Esophagus squamous epithelium (tissue), 5 donors: Measurements from ENCODE around the gene FAM181B. TPM values are rescaled to one million over a fixed set of nuclear protein-coding genes. Genes with fewer than 3 reads are reported as not detected.

Source experiments
- DNase-seq: peaks from one replicate; lab custom pipeline; 2025; lab: John Stamatoyannopoulos, UW
- H3K27ac ChIP-seq, 4 donors: fragments of 200-600 bp; sonication (generic); one replicate each; pipeline ENCODE4 v1.5.1; 2016 to 2019; ENCODE audit warnings: mild to moderate bottlenecking in 1 of 4
- H3K27me3 ChIP-seq, 4 donors: fragments of 200-600 bp; sonication (generic); 1 replicate in 3 of 4; 2 replicates in 1 of 4; pipeline versions ENCODE4 v1.5.1 to v1.6.0; 2017 to 2021; ENCODE audit warnings: antibody characterized with exemption in 1 of 4
- H3K36me3 ChIP-seq, 3 donors: fragments of 200-600 bp; sonication (generic); one replicate each; pipeline ENCODE4 v1.5.1; 2016 to 2019
- H3K4me1 ChIP-seq, 3 donors: fragments of 200-600 bp; sonication (generic); one replicate each; pipeline ENCODE4 v1.5.1; 2017 to 2019
- H3K4me3 ChIP-seq, 4 donors: fragments of 200-600 bp; sonication (generic); 1 replicate in 3 of 4; 2 replicates in 1 of 4; pipeline ENCODE4 v1.5.1; 2016 to 2019; ENCODE audit warnings: mild to moderate bottlenecking in 2 of 4, moderate library complexity in 1 of 4
- H3K9me3 ChIP-seq, 3 donors: fragments of 200-600 bp; sonication (generic); one replicate each; pipeline ENCODE4 v1.5.1; 2016 to 2019
- CTCF ChIP-seq, 6 experiments: fragments of 450-650 bp in 4 of 6; fragments of 200-600 bp in 2 of 6; sonication (generic) in 2 of 6; IDR thresholded peaks; one replicate each; pipeline ENCODE4 v1.5.1; 2016 to 2019; ENCODE audit warnings: antibody characterized with exemption in 6 of 6, mild to moderate bottlenecking in 4 of 6, moderate library complexity in 4 of 6
- POLR2A ChIP-seq, 4 donors: fragments of 450-650 bp; IDR thresholded peaks; one replicate each; pipeline ENCODE4 v1.6.1; 2017; ENCODE audit warnings: antibody characterized with exemption in 4 of 4, mild to moderate bottlenecking in 4 of 4, moderate library complexity in 3 of 4
- WGBS, 2 donors: methylation state at CpG; one replicate each; pipeline ENCODE4 v1.1.5; 2018; 5-methylcytosine and 5-hydroxymethylcytosine counted together
- intact Hi-C: fragments of 100-400 bp; cut with DNase I; formaldehyde crosslinking; loops from one replicate; pipeline ENCODE4 v1.15.0; 2022
- total RNA-seq, 4 donors: library from RNA; depleted of rRNA; stranded (reverse); fragments of >200 nt; gene quantifications; one replicate each; pipeline ENCODE4 v1.1.0, GENCODE V29; 2016
- donor health status: DM: yes; HTN: yes; CAD: no.

FAM181B gene
- total RNA-seq, 4 donors from 2014 or later = 0.13 to 0.57 (median 0.34) TPM

- H3K4me1 ChIP-seq = peaks cover 0 to 13% (median 3%) of the 10 kb centered on the region in 3 donors
- 69 to 70% methylated on average over 13 to 14 of the region's 14 CpGs for WGBS, 2 donors
- no peak for DNase-seq
- H3K27ac ChIP-seq = no peak overlapping the region
- H3K4me3 ChIP-seq = no peak overlapping the region
- no peaks in the 10 kb centered on the region for H3K36me3 ChIP-seq
- intact Hi-C loops = no loop called here
- H3K9me3 ChIP-seq = no peaks in the 10 kb centered on the region
- H3K27me3 ChIP-seq = peaks cover 0 to 6% (median 0%) of the 10 kb centered on the region in 4 donors
- TF ChIP-seq POLR2A (IDR thresholded peaks at IDR 0.05) = no peak
- TF ChIP-seq CTCF (IDR thresholded peaks at IDR 0.05) = no peak
These were observed 19.1 kb downstream of the FAM181B start for GRCh38 chr11:82714346-82715174.

DNA sequence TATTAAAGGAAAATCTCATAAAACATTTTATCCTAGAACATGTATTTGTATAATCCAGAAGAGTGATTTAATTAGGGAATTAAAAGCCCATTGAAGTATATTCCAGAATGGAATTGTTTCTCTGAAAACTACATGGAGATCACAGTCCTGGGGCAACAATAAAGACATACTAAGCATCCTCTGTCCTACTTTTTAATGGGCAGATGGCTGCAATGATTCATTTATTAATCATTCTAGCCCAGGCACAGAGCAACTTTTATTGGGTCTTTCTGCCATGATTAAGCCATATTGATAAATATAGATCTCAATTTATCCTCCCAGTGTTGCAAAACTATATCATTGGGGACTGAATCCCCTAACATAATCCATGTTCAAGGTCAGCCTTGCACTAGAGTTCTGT, 22.0 kb downstream of the FAM181B start:
- H3K4me3 ChIP-seq = no peak overlapping the region
- no peak for DNase-seq
- H3K36me3 ChIP-seq = no peaks in the 10 kb centered on the region
- no peak for TF ChIP-seq CTCF (IDR thresholded peaks at IDR 0.05)
- no peak for TF ChIP-seq POLR2A (IDR thresholded peaks at IDR 0.05)
- no peaks in the 10 kb centered on the region for H3K4me1 ChIP-seq
- intact Hi-C loops = no loop called here
- no peak overlapping the region for H3K27ac ChIP-seq
- H3K27me3 ChIP-seq = peaks cover 0 to 6% (median 0%) of the 10 kb centered on the region in 4 donors
- no peaks in the 10 kb centered on the region for H3K9me3 ChIP-seq

GRCh38 chr11:82703796-82704195, 29.9 kb downstream of the FAM181B start:
- Histone ChIP-seq H3K4me3 (no peak overlapping the region), H3K27ac (no peak overlapping the region), H3K4me1 (no peaks in the 10 kb centered on the region), H3K9me3 (no peaks in the 10 kb centered on the region), H3K27me3 (no peaks in the 10 kb centered on the region), H3K36me3 (no peaks in the 10 kb centered on the region)
- TF ChIP-seq CTCF (IDR thresholded peaks at IDR 0.05) = no peak
- TF ChIP-seq POLR2A (IDR thresholded peaks at IDR 0.05) = no peak
- WGBS, 2 donors = 84 to 90% methylated on average over 5 of the region's 5 CpGs
- intact Hi-C loops = no loop called here
- DNase-seq = no peak

- intact Hi-C loops = no loop called here
- DNase-seq = no peak
- no peaks in the 10 kb centered on the region for H3K27me3 ChIP-seq
- H3K4me3 ChIP-seq = no peak overlapping the region
- TF ChIP-seq POLR2A (IDR thresholded peaks at IDR 0.05) (no peak), CTCF (IDR thresholded peaks at IDR 0.05) (no peak)
- H3K4me1 ChIP-seq = no peaks in the 10 kb centered on the region
- H3K36me3 ChIP-seq = no peaks in the 10 kb centered on the region
- 78 to 84% methylated on average over 2 of the region's 2 CpGs for WGBS, 2 donors
- H3K27ac ChIP-seq = no peak overlapping the region
- no peaks in the 10 kb centered on the region for H3K9me3 ChIP-seq
These were observed 30.4 kb downstream of the FAM181B start for GRCh38 chr11:82703226-82703625.

GRCh38 chr11:82701847-82702520, 31.7 kb downstream of the FAM181B start:
- TF ChIP-seq POLR2A (IDR thresholded peaks at IDR 0.05) (no peak), CTCF (IDR thresholded peaks at IDR 0.05) (peak in 5 of 6 experiments; percentile 25 to 57 (median 30))
- H3K4me1 ChIP-seq = no peaks in the 10 kb centered on the region
- WGBS, 2 donors = 42 to 56% methylated on average over 5 to 7 of the region's 7 CpGs
- intact Hi-C loops = no loop called here
- no peaks in the 10 kb centered on the region for H3K9me3 ChIP-seq
- no peak overlapping the region for H3K27ac ChIP-seq
- H3K4me3 ChIP-seq = no peak overlapping the region
- H3K36me3 ChIP-seq = no peaks in the 10 kb centered on the region
- DNase-seq = no peak
- H3K27me3 ChIP-seq = no peaks in the 10 kb centered on the region
